ENCODE data around the gene PAK1.

The PAK1 gene

GRCh38 chr11:77322926-77323590 lies 150.8 kb downstream of the PAK1 start:
- H3K9me3 ChIP-seq (ENCODE audit: control insufficient read depth, low read length) = no peaks in the 10 kb centered on the region
- no peaks in the 10 kb centered on the region for H3K79me2 ChIP-seq
- H3K27ac ChIP-seq = no peak overlapping the region
- no peak for TF ChIP-seq CTCF (IDR thresholded peaks at IDR 0.05)
- no peak overlapping the region for H2AFZ ChIP-seq
- H3K4me2 ChIP-seq (ENCODE audit: low read length) = no peak overlapping the region
- no peaks in the 10 kb centered on the region for H3K36me3 ChIP-seq (ENCODE audit: control insufficient read depth, insufficient read depth, low read length)
- H3K4me3 ChIP-seq (ENCODE audit: low read depth, low read length) = no peak overlapping the region
- H3K9ac ChIP-seq = no peak overlapping the region
- H3K4me1 ChIP-seq = no peaks in the 10 kb centered on the region
- H3K27me3 ChIP-seq (ENCODE audit: control insufficient read depth, insufficient read depth, low read length) = no peaks in the 10 kb centered on the region

- Histone ChIP-seq H3K4me1 (no peaks in the 10 kb centered on the region), H3K4me3 (ENCODE audit: low read depth, low read length) (no peak overlapping the region), H3K4me2 (ENCODE audit: low read length) (no peak overlapping the region), H3K79me2 (no peaks in the 10 kb centered on the region), H2AFZ (no peak overlapping the region), H3K36me3 (ENCODE audit: control insufficient read depth, insufficient read depth, low read length) (no peaks in the 10 kb centered on the region), H3K27ac (no peak overlapping the region), H3K9ac (no peak overlapping the region), H3K27me3 (ENCODE audit: control insufficient read depth, insufficient read depth, low read length) (no peaks in the 10 kb centered on the region), H3K9me3 (ENCODE audit: control insufficient read depth, low read length) (no peaks in the 10 kb centered on the region)
- TF ChIP-seq CTCF (IDR thresholded peaks at IDR 0.05) = no peak
Observed at GRCh38 chr11:77322506-77322905, 151.4 kb downstream of the PAK1 start.

GRCh38 chr11:77320351-77320750 lies 153.5 kb downstream of the PAK1 start:
- Histone ChIP-seq H3K9me3 (ENCODE audit: control insufficient read depth, low read length) (no peaks in the 10 kb centered on the region), H3K9ac (no peak overlapping the region), H3K27ac (no peak overlapping the region), H3K4me2 (ENCODE audit: low read length) (no peak overlapping the region), H3K79me2 (no peaks in the 10 kb centered on the region), H2AFZ (no peak overlapping the region), H3K36me3 (ENCODE audit: control insufficient read depth, insufficient read depth, low read length) (no peaks in the 10 kb centered on the region), H3K4me1 (no peaks in the 10 kb centered on the region), H3K27me3 (ENCODE audit: control insufficient read depth, insufficient read depth, low read length) (no peaks in the 10 kb centered on the region), H3K4me3 (ENCODE audit: low read depth, low read length) (no peak overlapping the region)
- TF ChIP-seq CTCF (IDR thresholded peaks at IDR 0.05) = no peak

- TF ChIP-seq CTCF (IDR thresholded peaks at IDR 0.05) = no peak
- no peak overlapping the region for H3K4me3 ChIP-seq (ENCODE audit: low read depth, low read length)
Observed at GRCh38 chr11:77318600-77318999, 155.3 kb downstream of the PAK1 start.

GRCh38 chr11:77316733-77317342 lies 157.1 kb downstream of the PAK1 start:
- H3K27ac ChIP-seq = no peak overlapping the region
- H3K36me3 ChIP-seq (ENCODE audit: control insufficient read depth, insufficient read depth, low read length) = no peaks in the 10 kb centered on the region
- no peaks in the 10 kb centered on the region for H3K27me3 ChIP-seq (ENCODE audit: control insufficient read depth, insufficient read depth, low read length)
- no peaks in the 10 kb centered on the region for H3K9me3 ChIP-seq (ENCODE audit: control insufficient read depth, low read length)
- H3K9ac ChIP-seq = no peak overlapping the region
- H3K4me1 ChIP-seq = no peaks in the 10 kb centered on the region
- TF ChIP-seq CTCF (IDR thresholded peaks at IDR 0.05) = no peak
- H3K4me3 ChIP-seq (ENCODE audit: low read depth, low read length) = no peak overlapping the region
- no peaks in the 10 kb centered on the region for H3K79me2 ChIP-seq
- no peak overlapping the region for H3K4me2 ChIP-seq (ENCODE audit: low read length)
- no peak overlapping the region for H2AFZ ChIP-seq

More at GRCh38 chr11:77318600-77318999, 155.3 kb downstream of the PAK1 start:
- Histone ChIP-seq H3K9me3 (ENCODE audit: control insufficient read depth, low read length) (no peaks in the 10 kb centered on the region), H3K27ac (no peak overlapping the region), H3K27me3 (ENCODE audit: control insufficient read depth, insufficient read depth, low read length) (no peaks in the 10 kb centered on the region), H3K4me2 (ENCODE audit: low read length) (no peak overlapping the region), H3K79me2 (no peaks in the 10 kb centered on the region), H3K36me3 (ENCODE audit: control insufficient read depth, insufficient read depth, low read length) (no peaks in the 10 kb centered on the region), H2AFZ (no peak overlapping the region), H3K4me1 (no peaks in the 10 kb centered on the region), H3K9ac (no peak overlapping the region)
